HCT116 (cell line): ENCODE results near the gene CCDC9B. TPM values are rescaled to one million over a fixed set of nuclear protein-coding genes. Genes with fewer than 3 reads are reported as not detected.
A peak's percentile ranks its signal among the peaks of the same experiment; 100 is the strongest.

Experiments used
- ATAC-seq: fragments of 200-7000 bp; cut with Tn5 transposase; 2 replicates; pipeline ENCODE4 v1.9.1; 2020; ENCODE audit warnings: mild to moderate bottlenecking, moderate library complexity
- BruUV-seq: library from RNA; stranded (reverse); fragments of 400-500 nt; replicated peaks from 2 replicates; lab custom pipeline; 2021; lab: Mats Ljungman, UMichigan
- CTCF ChIA-PET: fragments of 300-600 bp; sonication (Branson Sonifier 250); formaldehyde crosslinking; loops from one replicate; lab custom pipeline; 2021; ENCODE audit warnings: antibody characterized with exemption; lab: Charles Lee
- POLR2A ChIA-PET: fragments of 300-600, 350-600 bp; sonication (Branson Sonifier 250); formaldehyde crosslinking; loops from one replicate; lab custom pipeline; 2021; ENCODE audit warnings: antibody characterized with exemption; lab: Charles Lee
- RAD21 ChIA-PET, 2 experiments: fragments of 300-600 bp; sonication (Branson Sonifier 250); formaldehyde crosslinking; loops; one replicate each; lab custom pipeline; 2023; ENCODE audit warnings: low total read pairs in 2 of 2; ENCODE audit not compliant: uncharacterized antibody in 2 of 2, unreplicated experiment in 2 of 2, low non-redundant PET in 1 of 2; lab: Charles Lee
- DNase-seq: peaks from one replicate; pipeline ENCODE4 v3.0.0-alpha.2; 2010; ENCODE audit warnings: low read depth, low spot score
- H2AFZ ChIP-seq: fragments of 200-600 bp; shearing (Covaris generic), sonication (generic); 2 replicates; pipeline ENCODE4 v1.6.1; 2017; ENCODE audit warnings: low read depth, mixed run types, mixed read lengths, antibody characterized with exemption, low read length; ENCODE audit not compliant: poor library complexity, severe bottlenecking
- H3K27ac ChIP-seq: 2 replicates; pipeline ENCODE4 v1.5.1; 2012; ENCODE audit warnings: low read depth, low read length
- H3K27me3 ChIP-seq: fragments of 200-600 bp; sonication (generic); 2 replicates; pipeline ENCODE4 v1.6.1; 2016; ENCODE audit warnings: mixed run types, low read length, mixed read lengths; ENCODE audit not compliant: insufficient read depth
- H3K36me3 ChIP-seq, 2 experiments: fragments of 200-500 bp in 1 of 2; fragments of 200-600 bp in 1 of 2; sonication (Bioruptor generic) in 1 of 2; sonication (generic) in 1 of 2; 2 replicates each; pipeline versions ENCODE4 v1.5.1 to v1.6.1; 2014 to 2016; ENCODE audit warnings: low read length in 2 of 2, inconsistent platforms in 1 of 2, mixed read lengths in 1 of 2, mixed run types in 1 of 2; ENCODE audit not compliant: insufficient read depth in 2 of 2, control insufficient read depth in 1 of 2
- H3K4me1 ChIP-seq, 2 experiments: fragments of 200-600 bp in 1 of 2; sonication (generic) in 1 of 2; 2 replicates each; pipeline versions ENCODE4 v1.5.1 to v1.6.1; 2012 to 2017; ENCODE audit warnings: low read length in 2 of 2, inconsistent platforms in 1 of 2, mild to moderate bottlenecking in 1 of 2, mixed read lengths in 1 of 2, mixed run types in 1 of 2, moderate library complexity in 1 of 2; ENCODE audit not compliant: insufficient read depth in 2 of 2, control insufficient read depth in 1 of 2
- H3K4me2 ChIP-seq: fragments of 200-600 bp; sonication (generic); 2 replicates; pipeline ENCODE4 v1.6.1; 2017; ENCODE audit warnings: mixed run types, low read length, mixed read lengths
- H3K4me3 ChIP-seq, 2 experiments: fragments of 200-600 bp in 1 of 2; sonication (generic) in 1 of 2; replicated peaks in 1 of 2; 2 replicates each; pipeline ENCODE4 v1.5.1; 2011 to 2016; ENCODE audit warnings: low read length in 2 of 2, control low read depth in 1 of 2, low read depth in 1 of 2, mild to moderate bottlenecking in 1 of 2, mixed read lengths in 1 of 2, mixed run types in 1 of 2
- H3K79me2 ChIP-seq: fragments of 200-600 bp; sonication (generic); 2 replicates; pipeline ENCODE4 v1.6.1; 2017; ENCODE audit warnings: mild to moderate bottlenecking, mixed run types, low read length, moderate library complexity, mixed read lengths; ENCODE audit not compliant: insufficient read depth
- H3K9ac ChIP-seq: fragments of 200-600 bp; sonication (generic); 2 replicates; pipeline ENCODE4 v1.6.1; 2016; ENCODE audit warnings: low read length, mixed read lengths
- H3K9me2 ChIP-seq: fragments of 200-600 bp; sonication (generic), shearing (Covaris generic); 2 replicates; pipeline ENCODE4 v1.6.1; 2017; ENCODE audit warnings: mixed run types, mild to moderate bottlenecking, moderate library complexity; ENCODE audit not compliant: insufficient read depth
- H3K9me3 ChIP-seq, 2 experiments: fragments of 200-500 bp in 1 of 2; fragments of 200-600 bp in 1 of 2; sonication (Bioruptor generic) in 1 of 2; sonication (generic) in 1 of 2; 2 replicates each; pipeline ENCODE4 v1.6.1; 2014 to 2017; ENCODE audit warnings: low read length in 2 of 2, mixed read lengths in 2 of 2, inconsistent platforms in 1 of 2, low read depth in 1 of 2, mild to moderate bottlenecking in 1 of 2, mixed run types in 1 of 2, moderate library complexity in 1 of 2; ENCODE audit not compliant: control insufficient read depth in 1 of 2, insufficient read depth in 1 of 2
- H4K20me1 ChIP-seq: fragments of 200-600 bp; sonication (generic), shearing (Covaris generic); 2 replicates; pipeline ENCODE4 v1.6.1; 2017; ENCODE audit warnings: mixed run types, mild to moderate bottlenecking, moderate library complexity; ENCODE audit not compliant: insufficient read depth
- CEBPB ChIP-seq: IDR thresholded peaks from 2 replicates; pipeline ENCODE4 v1.6.1; 2012; ENCODE audit warnings: low read depth
- EZH2 ChIP-seq: fragments of 200-600 bp; sonication (generic); IDR thresholded peaks from 2 replicates; pipeline ENCODE4 v1.6.1; 2017; ENCODE audit warnings: antibody characterized with exemption, mixed run types
- EZH2phosphoT487 ChIP-seq: fragments of 200-600 bp; IDR thresholded peaks from 2 replicates; pipeline ENCODE4 v1.6.1; 2018; ENCODE audit warnings: antibody characterized with exemption, borderline replicate concordance
- FOSL1 ChIP-seq: IDR thresholded peaks from 2 replicates; pipeline ENCODE4 v1.6.1; 2012; ENCODE audit warnings: low read depth
- POLR2AphosphoS5 ChIP-seq: IDR thresholded peaks from 2 replicates; pipeline ENCODE4 v1.6.1; 2011; ENCODE audit warnings: mild to moderate bottlenecking, low read depth, low read length, moderate library complexity
- RAD21 ChIP-seq: IDR thresholded peaks from 2 replicates; pipeline ENCODE4 v1.6.1; 2012; ENCODE audit warnings: low read depth, mild to moderate bottlenecking
- SIN3A ChIP-seq: IDR thresholded peaks from 2 replicates; pipeline ENCODE4 v1.6.1; 2012; ENCODE audit warnings: low read depth
- TCF7L2 ChIP-seq: IDR thresholded peaks from 2 replicates; pipeline ENCODE4 v1.7.0; 2011; ENCODE audit warnings: borderline replicate concordance, inconsistent platforms; ENCODE audit not compliant: insufficient read depth, insufficient read length; ENCODE audit errors: extremely low read depth
- YY1 ChIP-seq: IDR thresholded peaks from 2 replicates; pipeline ENCODE4 v1.6.1; 2011; ENCODE audit warnings: low read length, low read depth, moderate library complexity, mild to moderate bottlenecking; ENCODE audit not compliant: insufficient replicate concordance; ENCODE audit errors: extremely low read depth
- ZNF274 ChIP-seq: fragments of 200-500 bp; sonication (Bioruptor generic); IDR thresholded peaks from 2 replicates; pipeline ENCODE4 v1.6.1; 2014; ENCODE audit warnings: mild to moderate bottlenecking, low read depth, low read length, inconsistent platforms
- intact Hi-C: fragments of 100-400 bp; cut with micrococcal nuclease; formaldehyde crosslinking; loops from 2 replicates; pipeline ENCODE4 v1.10.0; 2022
- total RNA-seq: library from RNA; stranded (reverse); gene quantifications from one replicate; pipeline ENCODE4 v1.2.1, GENCODE V29; 2021; ENCODE audit not compliant: unreplicated experiment
- TF ChIP-seq, protein P1 (sequence below): IDR thresholded peaks from 2 replicates; pipeline ENCODE4 v1.6.1; 2011; ENCODE audit warnings: mild to moderate bottlenecking, low read length, moderate library complexity; ENCODE audit not compliant: insufficient replicate concordance; ENCODE audit errors: extremely low read depth

The CCDC9B gene
- total RNA-seq, 1 experiment from 2014 or later = 15.6 TPM

DNA sequence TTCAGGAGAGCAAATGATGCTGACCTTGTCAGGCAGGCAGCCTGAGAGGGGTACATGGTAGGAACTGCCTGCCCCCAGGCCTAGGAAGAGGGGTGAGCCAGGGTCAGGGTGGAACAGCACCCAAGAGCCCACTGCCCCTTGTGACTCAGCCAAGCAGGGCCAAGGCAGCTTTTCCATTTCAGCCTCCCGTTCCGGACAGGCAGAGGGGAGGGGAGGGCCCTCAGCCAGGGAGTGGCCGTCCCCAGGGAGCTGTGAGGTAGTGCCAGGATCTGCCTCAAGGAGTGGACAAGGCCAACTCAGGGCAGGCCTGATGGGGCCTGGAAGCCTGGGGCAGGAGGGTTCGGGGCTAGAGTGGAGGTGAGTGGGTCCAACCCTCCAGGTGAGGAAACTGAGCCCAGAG, 52.8 kb downstream of the CCDC9B start:
- no peak for DNase-seq
- no TSS peak for BruUV-seq

DNA sequence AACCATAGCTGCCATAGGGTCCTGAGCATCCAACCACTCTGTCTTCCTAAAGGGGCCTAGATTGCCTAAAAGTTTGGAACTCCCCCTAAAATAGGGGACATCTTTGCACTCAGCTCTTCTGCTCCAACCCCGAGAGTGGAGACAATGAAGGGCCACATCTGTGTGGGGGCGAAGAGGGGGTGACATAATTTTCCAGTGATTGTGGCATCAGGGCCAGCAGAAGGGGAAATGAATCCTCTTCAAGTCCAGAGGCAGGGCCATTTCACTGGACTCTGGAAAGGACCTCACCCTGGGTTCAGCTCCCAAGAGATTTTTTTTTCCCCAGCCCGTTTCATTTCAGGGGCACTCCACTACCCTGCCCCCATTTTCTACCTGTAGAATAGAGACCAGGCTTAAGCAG, 53.2 kb downstream of the CCDC9B start:
- BruUV-seq = no TSS peak
- no peak overlapping the region for H2AFZ ChIP-seq
- H3K9me3 ChIP-seq = no peaks in the 10 kb centered on the region
- no peaks in the 10 kb centered on the region for H3K27me3 ChIP-seq
- no peak overlapping the region for H3K4me3 ChIP-seq
- ChIA-PET RAD21 (no interaction called here), POLR2A (interaction anchor here (0.7 kb wide), 1 partner anchor 1044 kb away, joined by 3 read pairs; no protein-coding TSS in a partner anchor), CTCF (interaction anchor here (1.0 to 2.9 kb wide), 5 partner anchors 9 to 133 kb away, joined by 3 to 24 read pairs (median 6); no protein-coding TSS in a partner anchor)
- H3K36me3 ChIP-seq = no peaks in the 10 kb centered on the region
- no peak overlapping the region for H3K27ac ChIP-seq
- H3K9ac ChIP-seq = no peak overlapping the region
- DNase-seq = no peak
- no peak for ATAC-seq
- H4K20me1 ChIP-seq = no peaks in the 10 kb centered on the region
- H3K79me2 ChIP-seq = no peaks in the 10 kb centered on the region
- no peak overlapping the region for H3K4me2 ChIP-seq
- no peaks in the 10 kb centered on the region for H3K9me2 ChIP-seq
- peaks cover 59 to 77% of the 10 kb centered on the region in 2 experiments for H3K4me1 ChIP-seq
- intact Hi-C loops = no loop called here
- no peak for TF ChIP-seq POLR2AphosphoS5
- no peak for TF ChIP-seq RAD21
- no peak for TF ChIP-seq EZH2phosphoT487
- no peak for TF ChIP-seq SIN3A
- TF ChIP-seq, protein P1, sequence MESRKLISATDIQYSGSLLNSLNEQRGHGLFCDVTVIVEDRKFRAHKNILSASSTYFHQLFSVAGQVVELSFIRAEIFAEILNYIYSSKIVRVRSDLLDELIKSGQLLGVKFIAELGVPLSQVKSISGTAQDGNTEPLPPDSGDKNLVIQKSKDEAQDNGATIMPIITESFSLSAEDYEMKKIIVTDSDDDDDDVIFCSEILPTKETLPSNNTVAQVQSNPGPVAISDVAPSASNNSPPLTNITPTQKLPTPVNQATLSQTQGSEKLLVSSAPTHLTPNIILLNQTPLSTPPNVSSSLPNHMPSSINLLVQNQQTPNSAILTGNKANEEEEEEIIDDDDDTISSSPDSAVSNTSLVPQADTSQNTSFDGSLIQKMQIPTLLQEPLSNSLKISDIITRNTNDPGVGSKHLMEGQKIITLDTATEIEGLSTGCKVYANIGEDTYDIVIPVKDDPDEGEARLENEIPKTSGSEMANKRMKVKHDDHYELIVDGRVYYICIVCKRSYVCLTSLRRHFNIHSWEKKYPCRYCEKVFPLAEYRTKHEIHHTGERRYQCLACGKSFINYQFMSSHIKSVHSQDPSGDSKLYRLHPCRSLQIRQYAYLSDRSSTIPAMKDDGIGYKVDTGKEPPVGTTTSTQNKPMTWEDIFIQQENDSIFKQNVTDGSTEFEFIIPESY = no peak
- TF ChIP-seq TCF7L2 = no peak
- TF ChIP-seq EZH2 = no peak
- no peak for TF ChIP-seq YY1

More for the DNA sequence above, 52.8 kb downstream of the CCDC9B start:
- RAD21 ChIA-PET = no interaction called here
- no peak for ATAC-seq
- H3K9ac ChIP-seq = no peak overlapping the region
- H3K9me2 ChIP-seq = no peaks in the 10 kb centered on the region
- peak overlapping the region; percentile 19; the same call in 1 of the 2 replicates for H3K4me2 ChIP-seq
- CTCF ChIA-PET = interaction anchor here (0.5 to 2.9 kb wide), 5 partner anchors 9 to 133 kb away, joined by 3 to 24 read pairs (median 6); no protein-coding TSS in a partner anchor
- no peaks in the 10 kb centered on the region for H3K79me2 ChIP-seq
- no peak overlapping the region for H2AFZ ChIP-seq
- H3K27ac ChIP-seq = no peak overlapping the region
- no peaks in the 10 kb centered on the region for H4K20me1 ChIP-seq
- no peaks in the 10 kb centered on the region for H3K27me3 ChIP-seq
- POLR2A ChIA-PET = no interaction called here
- no peaks in the 10 kb centered on the region for H3K9me3 ChIP-seq
- intact Hi-C loops = no loop called here
- H3K4me3 ChIP-seq = no peak overlapping the region
- H3K4me1 ChIP-seq = peaks cover 59 to 72% of the 10 kb centered on the region in 2 experiments
- TF ChIP-seq FOSL1 (no peak), TCF7L2 (no peak), ZNF274 (no peak), YY1 (no peak), POLR2AphosphoS5 (no peak), CEBPB (no peak), EZH2phosphoT487 (no peak)
- TF ChIP-seq, protein P1 = no peak
- TF ChIP-seq, all 23 proteins: peak for 0
- H3K36me3 ChIP-seq = no peaks in the 10 kb centered on the region
